HG03175 (cell line): ENCODE results near the gene ZNF316.

Experiments
- ATAC-seq: cut with Tn5 transposase; IDR thresholded peaks from one replicate; pipeline ENCODE4 v1.9.1; 2021; ENCODE audit warnings: mild to moderate bottlenecking, moderate library complexity; ENCODE audit not compliant: unreplicated experiment

The ZNF316 gene

GRCh38 chr7:6636741-6637543 lies at the start of gene ZNF316:
Gene ZNF316, plus strand, starts transcription at chr7:6637318. Its CDS starts 5,092 bp downstream, at chr7:6642410.
- ATAC-seq, result peak; percentile 68

- no peak for ATAC-seq
These were observed 48.6 kb upstream of the ZNF316 start for GRCh38 chr7:6588566-6588965.

- no peak for ATAC-seq
These were observed 47.8 kb upstream of the ZNF316 start for GRCh38 chr7:6589151-6589828.

DNA sequence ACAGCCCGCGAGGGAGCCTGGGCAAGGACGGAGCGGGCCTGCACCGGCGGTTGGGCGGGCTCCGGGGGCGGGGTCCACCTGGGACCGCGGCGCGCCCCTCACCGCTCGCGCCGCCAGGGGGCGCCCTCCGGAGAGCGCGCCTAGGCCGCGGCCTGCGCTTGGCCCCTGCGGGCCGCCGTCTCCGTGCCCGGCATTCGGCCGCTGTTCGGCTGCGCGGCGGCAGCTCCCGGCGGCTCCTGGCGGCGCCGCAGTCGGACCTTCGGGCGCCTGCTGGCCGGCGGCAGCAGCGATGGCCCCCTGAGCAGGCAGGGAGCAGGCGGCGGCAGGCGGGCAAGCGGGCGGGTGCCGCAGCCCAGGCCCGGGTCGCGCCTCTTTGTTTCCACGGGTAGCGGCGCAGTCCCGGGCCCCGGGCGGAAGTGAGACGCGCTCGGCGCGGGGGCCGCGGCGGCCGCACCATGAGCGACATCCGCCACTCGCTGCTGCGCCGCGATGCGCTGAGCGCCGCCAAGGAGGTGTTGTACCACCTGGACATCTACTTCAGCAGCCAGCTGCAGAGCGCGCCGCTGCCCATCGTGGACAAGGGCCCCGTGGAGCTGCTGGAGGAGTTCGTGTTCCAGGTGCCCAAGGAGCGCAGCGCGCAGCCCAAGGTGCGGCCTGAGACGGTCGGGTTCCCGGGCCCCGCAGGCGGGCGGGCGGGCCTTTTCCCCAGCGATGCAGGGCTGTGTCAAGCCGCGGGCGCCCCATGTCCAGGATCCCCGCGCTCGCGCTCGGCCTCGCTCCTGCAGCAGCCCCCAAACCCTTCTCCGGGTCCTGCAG lies 47.1 kb upstream of the ZNF316 start, which contains the start of gene INTS15:
Gene INTS15 (plus strand): TSS at position 193 of the 816 bp plus-strand sequence. CDS start 263 bp downstream, at position 456.
- ATAC-seq, result peak; percentile 86

DNA sequence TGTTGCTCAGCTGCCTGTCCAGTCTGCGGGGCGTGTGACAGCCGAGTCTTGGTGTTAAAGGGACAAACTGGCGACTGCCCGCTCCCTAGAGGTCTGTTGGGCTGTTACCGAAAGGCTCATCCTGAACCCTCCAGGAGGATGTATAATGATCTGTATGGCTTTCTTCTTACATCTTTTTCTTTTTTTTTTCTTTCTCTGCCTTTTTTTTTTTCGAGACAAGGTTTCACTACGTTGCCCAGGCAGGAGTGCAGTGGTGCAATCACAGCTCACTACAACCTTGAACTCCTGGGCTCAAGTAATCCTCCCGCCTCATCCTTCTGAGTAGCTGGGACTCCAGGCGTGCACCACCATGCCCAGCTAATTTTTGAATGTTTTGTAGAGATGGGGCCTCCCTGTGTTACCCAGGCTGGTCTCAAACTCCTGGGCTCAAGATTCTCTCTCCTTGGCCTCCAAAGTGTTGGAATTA lies 46.4 kb upstream of the ZNF316 start:
- ATAC-seq, result no peak

DNA sequence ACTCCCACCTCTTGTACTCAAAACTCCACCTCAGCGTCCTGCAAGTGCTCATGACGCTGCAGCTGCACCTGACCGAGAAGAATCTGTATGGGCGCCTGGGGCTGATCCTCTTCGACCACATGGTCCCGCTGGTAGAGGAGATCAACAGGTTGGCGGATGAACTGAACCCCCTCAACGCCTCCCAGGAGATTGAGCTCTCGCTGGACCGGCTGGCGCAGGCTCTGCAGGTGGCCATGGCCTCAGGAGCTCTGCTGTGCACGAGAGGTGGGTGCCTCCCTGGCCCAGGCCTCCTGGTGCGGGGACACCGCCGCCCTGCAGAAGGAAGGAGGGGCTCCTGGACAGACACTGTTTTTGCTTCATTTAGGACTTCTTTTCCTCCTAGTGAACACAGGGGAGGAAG lies 37.0 kb upstream of the ZNF316 start:
- no peak for ATAC-seq

- ATAC-seq, result no peak
These were observed 32.7 kb upstream of the ZNF316 start for GRCh38 chr7:6604458-6604857.

DNA sequence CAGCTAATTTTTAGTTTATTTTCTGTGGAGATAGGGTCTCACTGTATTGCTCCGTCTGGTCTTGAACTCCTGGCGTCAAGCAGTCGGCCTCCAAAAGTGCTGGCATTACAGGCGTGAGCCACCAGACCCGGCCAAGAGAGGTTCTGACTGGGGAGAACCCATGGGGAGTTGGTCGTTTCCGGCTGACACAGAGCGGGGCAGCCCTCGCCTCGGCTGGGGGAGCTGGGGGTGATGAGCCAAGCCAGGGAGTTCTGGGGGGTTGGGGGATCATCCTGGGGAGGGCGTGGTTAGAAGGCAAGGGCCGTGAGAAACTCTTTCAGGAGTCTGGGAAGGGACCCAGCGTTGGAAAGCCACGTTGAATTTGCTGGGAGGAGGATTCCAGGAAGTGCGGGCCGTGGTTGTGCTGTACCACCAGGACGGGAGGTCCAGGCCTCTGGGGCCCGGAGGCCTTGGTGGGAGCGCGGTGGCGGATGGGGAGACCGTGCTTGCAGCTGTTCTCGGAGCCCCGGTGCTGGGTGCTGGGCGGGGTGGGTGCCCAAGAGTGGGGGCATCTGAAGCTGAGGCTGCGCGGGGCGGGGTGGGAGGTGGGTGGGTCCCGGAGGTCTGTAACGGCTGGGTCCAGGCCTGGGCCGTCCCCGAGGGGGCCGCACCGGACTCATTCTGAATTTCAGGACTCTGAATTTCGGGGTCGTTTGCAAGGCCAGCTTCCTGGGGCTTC lies 30.1 kb upstream of the ZNF316 start:
- no peak for ATAC-seq

GRCh38 chr7:6607651-6608051 lies 29.5 kb upstream of the ZNF316 start:
- no peak for ATAC-seq

DNA sequence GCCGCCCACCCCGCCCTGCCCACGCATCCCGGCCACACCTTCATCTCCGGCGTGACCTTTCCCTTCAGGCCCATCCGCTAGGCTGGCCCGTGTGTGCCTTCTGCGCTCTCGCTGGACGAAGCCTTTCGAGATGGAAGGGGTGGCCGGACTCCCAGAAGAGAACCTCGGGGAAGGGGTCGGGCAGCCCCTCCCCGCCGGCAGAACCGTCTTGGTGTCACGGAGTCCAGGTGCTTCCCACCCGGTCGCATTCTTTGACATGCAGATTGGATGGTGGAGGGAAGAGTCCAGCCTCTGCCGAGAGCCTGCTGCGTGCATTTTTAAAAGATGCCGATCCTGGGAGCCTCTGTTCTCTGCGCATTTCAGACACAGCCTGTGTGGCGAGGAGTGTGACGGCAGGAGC lies 29.0 kb upstream of the ZNF316 start:
- no peak for ATAC-seq

GRCh38 chr7:6608794-6609193 lies 28.3 kb upstream of the ZNF316 start:
- no peak for ATAC-seq

GRCh38 chr7:6612819-6613218 lies 24.3 kb upstream of the ZNF316 start:
- ATAC-seq, result no peak

DNA sequence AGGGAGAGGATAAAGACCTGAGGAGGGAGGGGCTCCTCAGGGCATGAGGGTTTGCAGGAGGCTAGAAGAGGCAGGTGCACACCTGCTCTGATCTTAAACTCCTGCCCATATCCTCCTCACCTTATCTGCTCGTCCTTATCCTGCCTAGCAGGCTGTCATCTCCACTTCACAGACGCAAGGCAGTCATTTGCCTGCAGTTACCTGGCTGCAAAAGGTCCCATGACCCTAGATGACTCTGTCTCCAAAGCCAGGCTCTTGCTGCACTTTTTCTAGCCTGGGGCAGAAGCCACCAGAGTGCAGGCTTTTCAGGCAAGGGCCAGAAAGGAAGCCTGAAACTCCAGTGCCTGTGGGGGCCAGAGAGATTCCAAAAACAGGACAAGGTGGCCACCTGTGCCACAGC lies 23.4 kb upstream of the ZNF316 start:
- no peak for ATAC-seq

- no peak for ATAC-seq
These were observed 22.0 kb upstream of the ZNF316 start, which contains the start of gene ZNF853 for GRCh38 chr7:6614953-6615722. Gene ZNF853, plus strand, starts transcription at chr7:6615610. Its CDS starts 565 bp downstream, at chr7:6616175.

GRCh38 chr7:6615723-6616555 lies 21.2 kb upstream of the ZNF316 start:
- no peak for ATAC-seq

DNA sequence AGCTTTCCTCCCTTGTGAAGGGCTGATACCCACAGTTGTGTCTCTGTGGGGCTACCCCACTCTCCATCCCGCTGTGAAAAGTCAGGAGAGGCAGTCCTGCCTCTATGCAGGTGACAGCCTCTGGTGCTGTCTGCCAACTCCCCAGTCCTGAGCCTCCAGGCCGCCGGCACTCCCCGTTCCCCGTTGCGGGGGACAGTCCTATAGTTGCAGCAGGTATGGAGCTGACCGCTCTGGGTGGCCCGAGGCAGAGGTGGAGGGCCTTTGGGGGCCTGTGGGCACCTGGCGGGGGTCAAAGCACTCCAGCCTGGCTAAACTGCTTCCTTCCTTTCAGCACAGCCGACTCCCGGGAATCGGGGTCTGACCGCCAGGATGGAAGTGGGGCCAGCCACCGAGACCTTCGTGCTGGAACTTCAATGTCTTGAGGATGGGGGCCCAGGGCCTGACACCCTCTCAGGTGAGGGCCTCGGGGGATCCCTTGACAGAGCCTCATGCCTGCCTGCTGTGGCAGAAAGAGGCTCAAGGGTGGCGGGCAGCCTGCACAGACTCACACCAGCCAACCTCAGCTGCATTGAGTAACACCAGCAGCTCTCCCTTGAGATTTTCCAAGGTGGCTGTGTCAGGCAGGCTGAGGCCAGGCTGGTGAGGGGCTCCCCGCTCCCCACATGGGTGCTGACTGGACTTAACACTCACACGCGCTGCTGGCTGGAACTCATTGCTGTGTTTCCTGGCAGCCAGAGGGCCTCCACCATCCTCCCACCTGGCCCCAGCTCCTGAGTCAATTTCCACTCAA lies 20.1 kb upstream of the ZNF316 start:
- no peak for ATAC-seq

DNA sequence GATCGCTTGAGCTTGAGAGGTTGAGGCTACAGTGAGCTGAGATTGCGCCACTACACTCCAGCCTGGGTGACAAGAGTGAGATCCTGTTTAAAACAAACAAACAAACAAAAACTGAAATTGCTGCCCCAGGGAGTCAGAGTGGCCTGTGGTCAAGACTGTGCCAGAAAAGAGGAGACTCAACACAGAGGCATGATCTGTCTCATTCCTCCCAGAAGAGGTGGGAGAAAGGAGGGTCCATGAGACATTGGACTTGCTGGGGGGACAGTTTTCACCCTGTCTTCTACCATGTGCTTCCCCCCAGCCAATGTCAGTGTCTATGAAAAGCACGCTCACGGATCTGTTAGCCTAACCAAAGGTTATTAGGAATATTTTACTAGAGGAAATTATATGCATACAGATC lies 18.5 kb upstream of the ZNF316 start:
- ATAC-seq, result no peak

DNA sequence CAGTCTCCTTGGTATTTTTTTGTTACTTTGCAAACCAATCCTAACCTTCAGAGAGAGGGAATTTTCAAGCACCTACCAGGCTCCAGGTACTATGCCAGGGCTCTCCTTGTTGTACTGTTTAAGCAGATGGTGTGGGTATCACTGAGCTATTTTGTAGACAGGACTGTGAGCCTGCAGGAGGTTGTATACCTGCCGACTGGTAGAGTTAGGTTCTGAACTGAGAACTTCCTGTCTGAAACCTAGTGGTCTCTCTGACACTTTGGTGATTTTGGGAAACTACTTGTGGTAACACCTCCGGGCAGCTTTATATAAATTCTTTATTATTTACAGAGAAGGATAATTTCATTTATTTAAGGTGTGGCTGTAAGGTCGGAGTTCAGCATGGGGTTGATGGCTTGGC lies 17.2 kb upstream of the ZNF316 start:
- ATAC-seq, result no peak
